HG03520 (cell line): ENCODE results near the gene FAT1.

ENCODE experiments used
- ATAC-seq: cut with Tn5 transposase; IDR thresholded peaks from one replicate; pipeline ENCODE4 v1.9.1; 2021; ENCODE audit warnings: mild to moderate bottlenecking, moderate library complexity; ENCODE audit not compliant: unreplicated experiment

FAT1 gene

DNA sequence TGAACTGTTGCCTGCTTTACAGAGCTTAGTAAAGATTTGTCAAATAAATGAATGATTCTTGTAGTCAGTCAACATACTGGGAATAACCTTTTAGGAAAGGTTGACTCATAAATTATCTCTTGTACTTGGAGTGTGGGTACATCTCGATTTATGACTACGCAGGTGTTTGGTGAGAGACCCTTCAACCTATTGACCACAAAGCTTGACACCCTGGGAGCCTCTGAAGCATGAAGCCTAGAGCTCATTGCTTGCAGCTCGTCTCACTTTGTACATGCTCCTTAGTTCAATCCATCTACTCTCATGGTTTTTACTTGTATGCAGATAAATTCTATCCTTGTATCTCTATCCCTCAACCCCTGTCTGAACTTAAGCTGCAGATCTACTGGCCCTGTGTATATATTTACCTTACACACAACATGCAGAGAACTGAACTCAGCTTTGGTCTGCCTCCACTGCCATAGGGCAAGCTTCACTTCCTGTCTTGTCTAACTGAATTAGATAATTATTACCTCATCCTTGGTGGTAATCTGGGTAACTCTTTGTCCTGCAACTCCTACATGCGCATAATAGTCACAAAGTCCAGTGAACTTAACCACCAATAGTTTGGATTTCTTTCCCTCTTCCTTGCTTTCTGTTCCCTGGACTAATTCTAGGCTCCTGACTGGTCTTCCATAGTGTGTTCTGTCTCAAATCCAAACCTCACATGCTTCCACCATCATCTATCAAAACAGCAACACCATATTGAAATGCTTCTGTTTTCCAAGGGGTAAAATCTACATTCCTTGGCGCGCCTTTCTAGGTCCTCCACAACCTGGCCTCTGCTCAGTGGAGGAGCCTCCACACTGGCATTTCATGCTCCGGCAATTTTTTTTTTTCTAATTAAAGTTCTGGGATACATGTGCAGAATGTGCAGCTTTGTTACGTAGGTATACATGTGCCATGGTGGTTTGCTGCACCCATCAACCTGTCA lies 32.2 kb upstream of the FAT1 start:
- ATAC-seq, result no peak

DNA sequence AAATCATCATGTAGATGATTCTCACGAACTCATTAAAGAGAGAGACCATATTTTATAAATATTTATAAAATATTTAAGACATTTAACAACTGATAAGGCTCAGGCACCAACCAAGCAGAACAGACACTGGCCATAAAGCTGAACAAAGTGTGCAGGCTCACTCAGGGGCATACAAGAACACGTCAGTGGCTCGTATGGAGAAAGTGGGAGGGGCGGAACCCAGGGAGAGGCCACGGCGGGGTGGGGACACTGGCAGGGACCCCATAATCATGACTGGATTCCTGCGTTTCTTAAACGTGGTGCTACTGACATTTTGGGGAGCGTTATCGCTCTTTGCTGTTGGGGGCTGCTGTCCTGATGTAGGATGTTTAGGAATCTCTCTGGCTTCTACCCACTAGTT lies 31.3 kb upstream of the FAT1 start:
- ATAC-seq, result no peak

DNA sequence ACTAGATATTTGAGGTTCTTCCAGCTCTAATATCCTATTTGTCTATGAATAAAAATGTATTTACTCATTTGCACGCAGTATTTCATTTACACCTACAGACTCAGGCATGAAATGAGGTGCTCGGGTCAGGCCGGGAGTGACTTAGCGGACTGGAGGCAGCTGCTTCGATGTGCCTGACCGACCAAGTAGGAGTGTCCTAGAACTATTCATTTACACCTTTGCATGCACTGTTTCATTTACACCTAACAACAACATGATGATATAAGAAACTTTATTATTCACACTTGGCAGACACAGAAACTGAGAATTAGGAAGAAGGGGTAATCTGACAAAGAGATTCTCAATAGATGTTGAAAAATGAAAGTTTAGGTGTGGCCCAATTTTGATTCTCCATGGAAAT lies 28.7 kb upstream of the FAT1 start:
- ATAC-seq, result no peak

DNA sequence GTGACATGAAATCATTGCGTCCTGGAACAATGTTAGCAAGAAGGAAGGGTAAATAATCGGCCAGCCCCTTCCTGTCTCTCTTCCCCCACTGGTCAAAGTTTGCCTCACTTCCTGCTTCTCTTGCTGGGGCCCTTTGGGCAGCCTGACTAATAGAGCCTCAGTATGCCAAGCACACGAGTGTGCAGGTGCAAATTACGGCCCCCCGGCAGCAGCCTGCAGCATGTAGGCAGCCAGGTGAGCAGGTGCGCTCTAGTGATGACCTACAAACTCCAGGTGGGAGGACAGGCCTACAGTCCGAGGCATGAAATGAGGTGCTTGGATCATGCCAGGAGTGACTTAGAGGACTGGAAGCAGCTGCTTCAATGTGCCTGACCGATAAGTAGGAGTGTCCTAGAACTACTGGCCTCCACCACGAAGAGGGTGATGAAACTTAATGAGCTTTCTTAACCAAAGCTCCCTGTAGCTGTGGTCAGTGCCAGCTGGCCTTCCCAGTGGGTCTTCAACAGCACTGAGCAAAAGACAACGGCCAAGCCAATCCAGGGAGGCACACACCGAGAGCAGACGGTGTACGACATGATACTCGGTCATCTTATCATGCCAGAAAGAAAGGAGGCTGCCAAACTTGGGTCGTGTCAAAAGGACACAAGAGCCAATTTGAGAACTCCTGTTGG lies 26.1 kb upstream of the FAT1 start:
- no peak for ATAC-seq

DNA sequence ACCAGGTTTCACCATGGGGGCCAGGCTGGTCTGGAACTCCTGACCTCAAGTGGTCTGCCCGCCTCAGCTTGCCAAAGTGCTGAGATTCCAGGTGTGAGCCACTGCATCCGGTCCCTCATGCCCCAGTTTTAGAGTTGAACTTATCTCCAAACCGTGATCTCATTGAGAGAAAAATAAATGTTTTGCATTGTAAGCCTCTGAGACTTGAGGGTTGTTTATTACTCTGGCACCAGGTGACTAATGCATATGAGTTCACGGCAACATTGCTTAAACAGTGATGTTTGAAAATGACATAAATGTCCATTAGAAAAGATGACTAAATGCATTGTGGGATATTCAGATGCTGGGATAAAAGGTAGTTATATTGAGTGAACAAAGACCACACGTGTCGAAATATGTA lies 22.9 kb upstream of the FAT1 start:
- no peak for ATAC-seq

DNA sequence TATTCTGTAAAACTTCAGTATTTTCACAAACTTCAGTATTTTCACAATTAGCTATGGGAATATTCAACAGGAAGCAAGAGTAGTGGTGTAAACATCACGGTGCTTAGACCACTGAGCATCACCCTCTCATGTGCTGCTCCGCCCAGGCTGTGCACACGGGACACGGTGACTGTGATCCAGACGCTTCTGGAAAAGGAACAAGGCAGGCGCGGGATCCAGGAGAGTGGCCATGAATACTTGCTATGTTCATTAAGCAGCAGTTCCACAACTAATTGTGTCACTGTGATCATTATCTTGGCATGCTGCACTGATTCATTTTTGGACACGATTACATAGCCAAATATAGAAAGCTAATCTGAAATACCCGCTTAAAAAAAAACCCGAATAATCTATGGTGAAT lies 19.6 kb upstream of the FAT1 start:
- ATAC-seq, result no peak

DNA sequence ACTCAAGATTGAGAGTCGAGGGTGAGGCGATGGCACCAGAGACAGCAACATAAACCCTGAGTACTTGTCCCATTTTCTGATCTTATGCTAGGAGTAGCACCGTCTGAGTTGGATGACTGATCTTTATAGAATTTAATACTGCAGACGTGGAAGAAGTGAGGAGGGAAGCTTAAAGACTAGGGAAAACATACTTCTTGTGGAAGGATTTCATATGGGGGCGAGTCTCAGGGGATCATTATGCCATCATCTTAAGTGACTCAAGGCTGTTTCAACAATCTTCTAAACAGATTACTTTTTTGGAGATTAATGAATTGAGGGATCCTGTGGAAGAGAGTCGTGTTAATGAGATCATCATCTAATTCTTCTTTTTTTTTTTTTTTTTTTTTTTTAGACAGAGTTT lies 17.2 kb upstream of the FAT1 start:
- no peak for ATAC-seq

DNA sequence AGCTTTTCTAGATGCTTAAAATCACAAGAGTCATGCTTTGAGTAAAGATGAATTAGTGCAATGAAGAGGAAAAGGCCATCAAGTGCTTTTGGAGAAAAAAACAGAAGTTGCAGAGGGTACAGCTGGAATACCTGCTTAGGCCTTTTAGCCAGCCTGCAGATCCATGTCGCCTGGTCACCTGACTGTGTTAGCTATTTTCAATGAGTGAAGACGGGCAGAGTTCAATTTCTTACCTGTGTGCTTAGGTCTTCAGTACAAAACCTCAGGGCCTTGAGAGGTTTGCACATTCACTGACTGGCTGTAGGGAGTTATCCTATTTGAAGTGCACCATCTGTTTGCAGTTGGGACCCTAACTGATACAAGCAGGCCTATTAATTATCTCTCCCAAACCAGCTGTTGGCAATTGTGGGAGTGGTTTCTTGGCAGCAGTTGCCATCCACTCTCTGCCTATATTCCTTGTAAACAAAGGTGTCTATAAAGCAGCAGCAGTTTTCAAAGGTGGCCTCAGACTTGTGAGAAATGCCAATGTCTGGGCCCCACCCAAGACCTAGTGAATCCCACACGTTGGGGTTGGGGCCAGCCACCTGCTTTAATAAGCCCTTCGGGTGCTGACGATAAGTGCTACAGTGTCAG lies 16.3 kb upstream of the FAT1 start:
- no peak for ATAC-seq

DNA sequence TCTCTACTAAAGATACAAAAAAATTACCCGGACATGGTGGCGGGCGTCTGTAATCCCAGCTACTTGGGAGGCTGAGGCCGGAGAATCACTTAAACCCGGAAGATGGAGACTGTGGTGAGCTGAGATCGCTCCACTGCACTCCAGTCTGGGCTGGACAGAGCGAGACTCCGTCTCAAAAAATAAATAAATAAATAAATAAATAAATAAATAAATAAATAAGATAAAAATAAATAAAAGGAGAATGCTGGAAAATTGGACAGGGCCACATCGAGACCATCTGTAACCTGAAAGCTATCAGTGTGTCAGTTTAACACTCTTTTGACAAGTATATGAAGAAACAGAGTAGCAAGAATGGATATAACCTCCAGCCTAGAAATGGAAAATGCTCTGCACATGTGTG lies 15.7 kb upstream of the FAT1 start:
- no peak for ATAC-seq

DNA sequence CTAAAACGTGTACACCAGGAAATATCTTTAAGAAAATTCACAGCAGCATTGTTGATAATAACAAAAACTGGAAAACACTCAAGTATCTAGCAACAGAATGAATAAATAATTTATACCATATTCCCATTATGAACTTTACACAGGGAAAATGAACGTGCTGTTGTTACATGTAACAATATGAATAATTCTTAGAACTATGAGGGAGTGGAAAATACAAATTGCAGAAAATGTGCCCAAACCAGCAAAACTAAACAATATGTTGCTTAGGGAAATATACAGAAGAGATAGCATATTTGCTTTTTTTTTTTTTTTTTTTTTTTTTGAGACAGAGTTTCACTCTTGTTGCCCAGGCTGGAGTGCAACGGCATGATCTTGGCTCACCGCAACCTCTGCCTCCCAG lies 14.8 kb upstream of the FAT1 start:
- ATAC-seq, result no peak

DNA sequence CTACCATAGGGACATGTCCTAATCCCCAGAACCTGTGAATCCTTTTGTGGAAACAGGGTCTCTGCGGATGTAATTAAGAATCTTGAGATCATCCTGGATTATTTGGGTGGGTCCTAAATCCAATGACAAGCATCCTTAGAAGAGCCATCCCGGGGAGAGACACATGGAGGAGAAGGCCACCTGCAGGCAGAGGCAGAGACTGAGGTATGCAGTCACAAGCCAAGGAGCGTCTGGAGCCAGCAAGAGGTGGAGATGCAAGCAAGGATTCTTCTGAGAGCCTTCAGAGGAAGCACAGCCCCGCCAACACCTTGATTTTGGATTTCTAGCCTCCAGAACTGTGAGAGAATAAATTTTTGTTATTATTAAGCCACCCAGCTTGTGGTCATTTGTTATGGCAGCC lies 13.8 kb upstream of the FAT1 start:
- no peak for ATAC-seq

DNA sequence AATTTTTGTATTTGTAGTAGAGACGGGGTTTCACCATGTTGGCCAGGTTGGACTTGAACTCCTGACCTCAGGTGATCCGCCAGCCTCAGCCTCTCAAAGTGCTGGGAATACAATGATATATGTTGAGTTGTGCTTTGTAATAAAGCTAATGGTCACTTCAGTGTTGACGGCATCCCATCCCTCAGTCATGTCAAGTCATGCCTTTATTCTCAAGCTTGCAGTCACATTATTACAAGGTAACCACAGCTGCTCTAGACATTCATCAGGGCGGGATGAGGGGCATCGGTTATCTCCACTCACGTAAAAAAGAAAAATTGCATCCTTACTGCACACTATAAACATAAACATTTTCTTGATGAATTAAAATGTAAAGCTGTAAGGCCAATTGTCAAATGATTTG lies 12.8 kb upstream of the FAT1 start:
- ATAC-seq, result no peak

DNA sequence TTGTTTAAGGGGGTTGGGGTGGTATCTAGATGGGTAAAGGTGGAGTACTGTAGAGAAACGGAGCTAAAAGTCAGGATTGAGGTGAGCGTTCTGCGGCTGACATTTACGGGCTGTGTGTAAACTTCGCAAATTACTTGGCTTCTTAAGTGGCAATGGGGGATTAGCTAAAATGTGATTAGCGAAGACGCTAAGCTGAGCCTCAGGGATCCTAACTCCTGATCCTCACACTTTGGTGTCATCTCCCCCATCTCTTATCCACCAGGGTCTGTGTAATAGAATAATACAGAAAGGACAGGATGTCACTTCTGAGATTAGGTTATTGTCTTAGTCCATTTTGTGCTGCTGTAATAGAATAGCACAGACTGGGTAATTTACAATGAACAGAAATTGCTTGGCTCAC lies 10.6 kb upstream of the FAT1 start:
- no peak for ATAC-seq

DNA sequence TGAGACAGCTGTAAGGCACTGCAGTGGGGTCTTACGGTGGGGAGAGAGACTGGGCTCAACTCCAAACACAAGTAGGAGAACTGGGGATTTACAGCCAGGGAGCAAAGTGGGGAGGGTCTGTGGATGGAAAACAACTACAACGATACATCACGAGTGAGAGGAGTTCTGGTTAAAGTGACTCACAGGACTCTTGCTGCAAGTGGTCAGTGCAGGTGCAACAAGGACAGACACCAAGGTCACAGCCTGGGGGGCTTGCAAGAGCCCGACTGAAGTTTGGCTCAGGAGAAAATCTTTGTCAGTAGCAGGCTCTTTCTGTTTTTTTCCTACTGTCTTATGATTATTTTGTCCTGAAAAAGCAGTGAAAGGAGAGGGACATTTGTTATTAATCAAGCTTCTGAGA lies 10.1 kb upstream of the FAT1 start:
- no peak for ATAC-seq

DNA sequence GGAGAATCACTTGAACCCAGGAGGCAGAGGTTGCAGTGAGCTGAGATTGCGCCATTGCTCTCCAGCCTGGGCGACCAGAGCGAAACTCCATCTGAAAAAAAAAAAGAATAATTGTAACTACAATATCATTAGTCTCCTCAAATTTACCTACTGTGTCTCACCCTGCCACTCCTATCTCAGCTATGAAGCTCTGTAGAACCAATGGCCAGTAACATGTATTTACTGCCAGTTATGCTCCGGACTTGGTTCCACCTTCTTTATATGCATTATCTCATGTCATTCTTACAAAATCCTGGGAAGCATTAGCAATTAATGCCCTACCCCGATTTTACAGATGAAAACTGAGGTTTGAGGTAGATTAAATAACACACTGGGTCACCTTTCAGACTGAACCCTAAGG lies 7.0 kb upstream of the FAT1 start:
- no peak for ATAC-seq

DNA sequence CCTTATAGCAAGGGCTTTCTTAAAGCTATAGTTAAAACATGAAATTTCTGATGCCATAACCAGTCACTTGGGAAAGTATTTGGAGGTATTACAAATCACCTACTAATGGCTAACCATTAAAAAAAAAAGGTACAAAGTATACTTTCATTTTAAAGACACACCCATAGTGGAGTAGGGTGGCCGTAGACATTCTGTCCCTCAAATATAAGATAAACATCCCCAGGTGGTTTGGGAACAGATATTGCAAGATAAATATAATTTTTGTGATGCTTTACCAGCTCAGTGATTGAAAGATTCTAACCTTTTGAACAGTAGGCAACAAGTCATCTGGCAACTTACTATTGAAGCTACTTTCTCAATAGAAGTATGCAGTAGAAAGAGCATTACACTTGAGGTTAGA lies 6.2 kb upstream of the FAT1 start:
- no peak for ATAC-seq

DNA sequence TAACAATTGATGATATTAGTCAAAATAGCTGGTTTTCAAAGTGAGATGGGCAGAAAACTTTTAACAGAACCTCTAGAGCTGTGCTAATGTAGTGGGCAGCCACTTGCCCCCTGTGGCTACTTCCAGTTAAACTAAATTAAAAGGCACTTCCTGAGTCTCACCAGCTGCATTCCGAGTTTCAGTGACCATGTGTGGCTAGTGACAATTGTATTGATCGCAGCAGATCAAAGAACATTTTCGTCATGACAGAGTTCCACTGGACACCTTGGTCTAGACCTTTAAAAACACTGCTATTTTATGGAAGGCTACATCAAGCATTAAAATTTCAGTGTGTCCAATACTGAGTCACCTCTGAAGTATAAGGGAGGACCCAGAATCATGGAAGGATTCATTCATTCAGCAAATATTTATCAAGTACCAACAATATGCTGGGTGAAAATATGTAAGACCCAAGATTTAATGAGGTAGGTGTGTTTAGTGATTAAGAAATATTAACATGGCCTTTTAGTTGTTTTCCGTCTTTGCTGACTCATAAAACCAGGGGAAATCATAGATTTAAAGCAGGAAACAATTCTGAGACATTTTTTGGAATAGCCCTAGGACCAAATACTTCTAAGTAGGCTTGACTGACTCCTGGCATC lies 5.1 kb upstream of the FAT1 start:
- no peak for ATAC-seq

DNA sequence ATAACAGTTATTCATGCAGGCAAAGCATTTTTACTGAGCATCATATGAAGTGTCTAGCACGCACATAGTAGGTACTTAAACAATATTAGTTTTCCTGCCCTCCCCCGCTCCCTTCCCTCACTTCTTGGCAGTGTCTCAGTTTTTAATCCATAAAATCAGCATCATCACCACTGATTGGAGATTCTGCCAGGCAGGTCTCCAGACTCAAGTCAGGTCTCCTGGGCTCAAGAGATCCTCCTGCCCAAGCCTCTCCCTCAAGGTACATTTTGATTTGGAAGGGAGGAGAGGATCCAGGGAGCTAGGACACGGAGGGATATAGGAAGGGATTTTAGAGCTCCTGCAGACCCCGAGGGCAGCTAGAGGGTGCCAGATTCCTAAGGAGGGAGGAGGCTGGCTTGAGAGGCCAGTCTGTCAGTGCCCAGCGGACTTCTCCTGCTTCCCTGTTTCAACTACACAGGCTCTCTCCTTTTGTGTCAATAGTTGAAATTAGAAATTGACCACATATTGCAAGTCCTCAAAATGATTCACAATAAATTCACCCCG lies 4.4 kb upstream of the FAT1 start:
- ATAC-seq, result no peak

DNA sequence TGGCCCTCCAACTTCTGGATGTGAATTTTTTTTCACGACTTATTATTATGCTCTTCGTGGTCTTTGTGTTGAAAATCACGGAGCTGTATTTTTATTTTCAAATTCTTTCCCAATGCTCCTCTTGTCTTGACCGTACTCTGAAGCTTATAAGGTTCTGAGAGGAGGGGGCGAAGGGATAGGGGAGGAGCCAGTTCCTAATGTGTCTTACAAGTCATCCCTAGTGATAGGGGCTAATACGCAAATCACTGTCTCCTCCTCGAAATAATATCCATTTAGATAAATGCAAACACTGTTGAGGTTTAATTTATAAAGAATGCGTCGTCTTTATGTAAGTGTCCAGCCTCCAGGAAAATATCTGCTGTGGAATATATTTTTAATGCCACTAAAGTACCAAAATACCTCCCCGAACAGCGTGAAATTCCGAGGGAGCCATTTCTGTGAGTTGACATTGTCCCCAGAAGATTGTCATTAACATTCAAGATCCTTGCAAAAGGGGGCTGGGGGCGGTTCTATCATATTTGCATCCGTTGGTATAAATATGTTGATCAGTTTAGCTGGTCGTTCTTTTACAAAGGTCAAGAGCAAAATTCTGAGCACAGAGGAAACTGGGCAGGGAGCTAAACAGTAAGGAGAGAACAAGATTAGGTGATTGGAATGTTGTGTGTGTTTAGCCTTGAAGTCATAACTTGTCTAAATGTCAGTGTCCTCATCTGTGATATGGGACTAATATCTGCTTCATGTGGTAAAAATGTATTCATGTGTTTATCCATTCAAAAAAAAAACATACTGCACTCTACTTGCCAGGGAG lies 3.7 kb upstream of the FAT1 start:
- ATAC-seq, result no peak

DNA sequence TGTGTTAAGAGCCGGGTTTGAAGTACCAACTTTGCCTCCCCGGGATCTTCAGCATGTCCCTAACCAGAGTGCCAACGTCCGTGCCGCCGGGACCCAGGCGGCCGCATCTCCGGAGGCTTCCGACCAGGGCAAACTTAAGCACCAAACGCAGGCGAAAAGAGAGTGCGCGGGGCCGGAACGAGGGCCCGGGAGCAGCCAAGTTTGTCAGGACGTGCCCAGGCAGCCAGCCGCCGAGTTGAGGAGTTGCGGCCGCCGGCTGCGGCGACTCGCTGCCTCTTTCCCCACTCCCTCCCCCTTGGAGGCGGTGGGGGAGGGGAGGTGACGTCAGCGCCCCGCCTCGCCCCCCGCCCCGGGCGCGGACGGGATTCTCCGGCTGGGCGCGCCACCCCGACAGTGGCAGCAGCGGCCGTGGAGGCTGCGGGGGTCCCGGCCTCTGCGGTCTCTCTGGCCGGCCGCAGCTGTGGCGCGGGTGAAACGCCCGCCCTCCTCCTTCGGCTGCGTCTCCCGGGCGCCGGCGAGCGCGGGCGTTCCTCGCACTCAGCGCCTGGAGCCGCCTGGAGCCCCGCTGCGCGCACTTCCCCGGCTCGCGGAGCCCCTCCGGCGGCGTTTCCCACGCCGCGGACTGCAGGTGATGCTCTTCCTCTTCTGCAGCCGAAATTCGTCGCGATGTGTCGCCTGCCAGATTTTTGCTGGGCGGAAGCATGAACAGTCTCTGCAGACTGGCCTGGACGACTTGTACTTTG lies 2.9 kb upstream of the FAT1 start:
- no peak for ATAC-seq
